Measurements from ENCODE around the gene MYOF. TPM values are rescaled to one million over a fixed set of nuclear protein-coding genes. Genes with fewer than 3 reads are reported as not detected.

MYOF gene
- total RNA-seq: 316 and 340 TPM in 2 replicates

GRCh38 chr10:93482145-93482834 lies at the start of gene MYOF:
MYOF (minus strand) TSS chr10:93482334; CDS start chr10:93482194, 140 bp downstream.

GRCh38 chr10:93496322-93497041 lies 14.3 kb upstream of the MYOF start, which contains the start of gene CEP55:
CEP55 (plus strand) TSS chr10:93496612; CDS start chr10:93500052, 3,440 bp downstream.

Other genes starting within 250 kb of the MYOF start
- gene CEP55, start 14.3 kb upstream of the MYOF start, total RNA-seq: 32.0 and 48.1 TPM in 2 replicates
- not detected in 2 replicates for gene FFAR4, start 84.3 kb upstream of the MYOF start, total RNA-seq
- gene RBP4, start 118.9 kb upstream of the MYOF start, total RNA-seq: 0.06 TPM in 1 of 2 replicates, not detected in the other
- not detected in 2 replicates for gene PDE6C, start 130.2 kb upstream of the MYOF start, total RNA-seq
- 4.9 and 7.0 TPM in 2 replicates for gene FRA10AC1, start 220.3 kb upstream of the MYOF start, total RNA-seq